ENCODE measurements around the gene RBM44. TPM values are rescaled to one million over a fixed set of nuclear protein-coding genes. Genes with fewer than 3 reads are reported as not detected.
A peak's percentile ranks its signal among the peaks of the same experiment; 100 is the strongest.

The RBM44 gene
- total RNA-seq, 1 donor from 2014 or later = 0.69 TPM

DNA sequence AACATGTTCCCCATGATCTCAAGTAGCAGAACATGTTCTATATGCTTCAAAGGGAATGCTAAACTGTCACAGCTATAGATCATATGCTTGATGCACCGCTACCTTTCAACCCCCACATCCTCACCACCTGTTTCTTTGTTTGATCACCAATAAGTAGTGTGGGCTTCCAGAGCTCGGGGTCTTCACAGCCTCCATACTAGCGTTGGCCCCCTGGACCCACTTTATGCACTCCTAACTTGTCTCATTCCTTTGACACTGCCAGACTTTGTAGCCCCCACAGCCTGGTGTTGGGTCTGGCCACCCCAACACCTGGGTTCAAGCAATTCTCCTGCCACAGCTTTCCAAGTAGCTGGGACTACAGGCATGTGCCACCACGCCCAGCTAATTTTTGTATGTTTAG, 11.6 kb upstream of the RBM44 start:
- Mint-ChIP-seq H3K36me3 (peaks cover 35% of the 10 kb centered on the region), H3K4me1 (no peaks in the 10 kb centered on the region), H3K27me3 (ENCODE audit: low read depth) (no peaks in the 10 kb centered on the region), H3K4me3 (no peak overlapping the region), H3K27ac (no peak overlapping the region), H3K9me3 (peaks cover 29% of the 10 kb centered on the region)
- DNase-seq (ENCODE audit: low spot score in 2 of 2, unreplicated experiment in 2 of 2) = no peak
- TF ChIP-seq, protein P1, sequence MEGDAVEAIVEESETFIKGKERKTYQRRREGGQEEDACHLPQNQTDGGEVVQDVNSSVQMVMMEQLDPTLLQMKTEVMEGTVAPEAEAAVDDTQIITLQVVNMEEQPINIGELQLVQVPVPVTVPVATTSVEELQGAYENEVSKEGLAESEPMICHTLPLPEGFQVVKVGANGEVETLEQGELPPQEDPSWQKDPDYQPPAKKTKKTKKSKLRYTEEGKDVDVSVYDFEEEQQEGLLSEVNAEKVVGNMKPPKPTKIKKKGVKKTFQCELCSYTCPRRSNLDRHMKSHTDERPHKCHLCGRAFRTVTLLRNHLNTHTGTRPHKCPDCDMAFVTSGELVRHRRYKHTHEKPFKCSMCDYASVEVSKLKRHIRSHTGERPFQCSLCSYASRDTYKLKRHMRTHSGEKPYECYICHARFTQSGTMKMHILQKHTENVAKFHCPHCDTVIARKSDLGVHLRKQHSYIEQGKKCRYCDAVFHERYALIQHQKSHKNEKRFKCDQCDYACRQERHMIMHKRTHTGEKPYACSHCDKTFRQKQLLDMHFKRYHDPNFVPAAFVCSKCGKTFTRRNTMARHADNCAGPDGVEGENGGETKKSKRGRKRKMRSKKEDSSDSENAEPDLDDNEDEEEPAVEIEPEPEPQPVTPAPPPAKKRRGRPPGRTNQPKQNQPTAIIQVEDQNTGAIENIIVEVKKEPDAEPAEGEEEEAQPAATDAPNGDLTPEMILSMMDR (IDR thresholded peaks at IDR 0.05; ENCODE audit: unreplicated experiment) = no peak

DNA sequence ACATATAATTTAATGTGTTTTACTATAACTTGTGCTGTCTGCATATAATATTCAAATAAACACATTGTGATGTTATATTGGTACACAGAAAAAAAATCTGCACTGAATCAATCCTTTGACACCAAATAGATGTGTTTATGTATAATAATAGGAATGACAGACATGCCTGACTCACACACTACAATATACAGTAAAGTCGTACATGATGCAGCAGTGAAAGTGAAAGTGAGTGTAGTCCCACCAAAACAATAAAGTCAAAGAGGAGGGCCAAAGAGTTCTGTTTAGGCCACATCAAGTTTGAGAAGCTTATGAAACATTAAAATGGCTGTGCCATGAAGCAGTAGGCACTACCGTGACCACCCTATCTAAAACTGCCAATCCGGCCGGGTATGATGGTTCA, 8.2 kb upstream of the RBM44 start:
- Mint-ChIP-seq H3K9me3 (peaks cover 21% of the 10 kb centered on the region), H3K4me3 (no peak overlapping the region), H3K27ac (no peak overlapping the region), H3K36me3 (peaks cover 18% of the 10 kb centered on the region), H3K4me1 (no peaks in the 10 kb centered on the region), H3K27me3 (ENCODE audit: low read depth) (no peaks in the 10 kb centered on the region)
- DNase-seq (ENCODE audit: low spot score in 2 of 2, unreplicated experiment in 2 of 2) = no peak
- TF ChIP-seq, protein P1 (IDR thresholded peaks at IDR 0.05; ENCODE audit: unreplicated experiment) = no peak

DNA sequence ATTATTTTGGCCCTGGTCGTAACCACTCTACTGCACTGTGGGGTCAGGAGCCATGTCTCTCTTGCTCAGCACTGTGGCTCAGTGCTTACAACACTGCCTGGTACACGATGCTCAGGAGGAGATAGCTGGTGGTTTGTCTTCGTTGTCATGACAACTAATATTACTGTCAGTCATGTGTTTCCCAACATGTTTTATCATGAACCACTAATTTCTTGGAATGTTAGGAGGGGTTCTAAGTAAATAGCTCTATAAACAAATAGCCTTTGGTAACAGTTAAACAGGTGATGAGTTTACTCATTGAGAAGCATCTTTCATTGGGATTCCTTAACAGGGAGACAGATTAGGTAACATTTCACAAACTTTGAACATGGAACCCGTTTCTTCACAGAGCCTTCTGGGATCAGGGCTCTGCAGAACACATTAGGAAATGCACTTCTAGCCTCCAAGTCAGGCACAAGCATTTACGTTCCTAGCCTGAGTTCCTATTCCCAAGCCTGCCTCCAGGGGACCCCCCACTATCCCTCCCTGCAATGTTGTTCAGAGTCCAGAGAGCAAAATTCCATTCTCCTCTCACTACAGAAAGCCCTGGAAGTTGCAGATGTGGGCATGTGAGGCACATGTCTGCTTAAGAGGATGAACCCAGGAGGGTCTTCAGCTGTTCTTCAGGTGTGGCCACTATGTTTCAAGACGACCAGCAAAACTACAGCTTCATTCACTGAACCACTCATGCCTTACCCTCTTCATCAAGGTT, 6.4 kb upstream of the RBM44 start:
- peaks cover 8% of the 10 kb centered on the region for H3K36me3 Mint-ChIP-seq
- DNase-seq (ENCODE audit: low spot score in 2 of 2, unreplicated experiment in 2 of 2) = no peak
- H3K4me1 Mint-ChIP-seq = no peaks in the 10 kb centered on the region
- peaks cover 7% of the 10 kb centered on the region for H3K9me3 Mint-ChIP-seq
- no peak overlapping the region for H3K27ac Mint-ChIP-seq
- H3K4me3 Mint-ChIP-seq = no peak overlapping the region
- TF ChIP-seq, protein P1 (IDR thresholded peaks at IDR 0.05; ENCODE audit: unreplicated experiment) = peak; percentile 16
- H3K27me3 Mint-ChIP-seq (ENCODE audit: low read depth) = no peaks in the 10 kb centered on the region

DNA sequence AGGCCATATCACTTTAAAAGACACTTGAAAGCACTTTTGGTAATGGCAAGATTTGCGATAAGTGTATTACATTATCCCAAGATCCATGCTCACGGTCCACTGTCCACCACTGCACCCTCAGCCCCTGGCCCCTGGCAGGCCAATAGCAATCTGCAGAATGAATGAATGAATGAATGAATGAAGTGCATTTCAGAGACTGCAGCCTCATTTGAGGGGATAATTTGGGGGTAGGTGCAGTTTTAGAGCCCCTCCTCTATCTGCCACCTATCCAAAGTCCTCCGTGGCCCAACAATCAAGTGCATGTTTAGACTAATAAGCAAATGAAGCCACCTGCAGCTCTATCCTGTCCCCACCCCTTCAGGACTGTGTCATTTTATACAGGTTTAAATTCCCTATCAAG, 1.3 kb upstream of the RBM44 start:
- H3K4me3 Mint-ChIP-seq = no peak overlapping the region
- H3K27me3 Mint-ChIP-seq (ENCODE audit: low read depth) = no peaks in the 10 kb centered on the region
- DNase-seq (ENCODE audit: low spot score in 2 of 2, unreplicated experiment in 2 of 2) = no peak

DNA sequence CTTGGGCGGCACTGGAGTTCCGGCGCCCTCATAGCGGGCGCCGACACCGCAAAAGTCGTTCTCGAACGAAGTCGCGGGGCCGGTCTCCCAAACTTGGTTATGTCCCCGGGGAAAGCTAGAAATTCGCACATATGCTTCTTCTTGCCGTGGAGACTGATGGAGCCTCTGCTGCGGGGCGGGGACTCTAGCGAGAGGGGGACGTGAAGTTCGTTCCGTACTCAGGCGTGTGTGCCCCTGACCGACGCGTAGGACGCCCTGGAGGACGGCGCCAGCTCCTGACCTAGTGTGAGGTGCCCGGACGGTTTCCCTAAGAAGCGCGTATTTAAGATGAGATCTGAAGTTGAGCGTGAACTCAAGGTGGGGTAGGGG, 465 bp downstream of the RBM44 start:
- H3K4me1 Mint-ChIP-seq = no peaks in the 10 kb centered on the region
- no peak overlapping the region for H3K4me3 Mint-ChIP-seq
- DNase-seq (ENCODE audit: low spot score in 2 of 2, unreplicated experiment in 2 of 2) = no peak
- H3K9me3 Mint-ChIP-seq = peaks cover 12% of the 10 kb centered on the region
- TF ChIP-seq, protein P1 (IDR thresholded peaks at IDR 0.05; ENCODE audit: unreplicated experiment) = no peak
- H3K27me3 Mint-ChIP-seq (ENCODE audit: low read depth) = no peaks in the 10 kb centered on the region
- H3K27ac Mint-ChIP-seq = no peak overlapping the region
- peaks cover 7% of the 10 kb centered on the region for H3K36me3 Mint-ChIP-seq

More for the DNA sequence above, 1.3 kb upstream of the RBM44 start:
- Mint-ChIP-seq H3K9me3 (peaks cover 12% of the 10 kb centered on the region), H3K27ac (no peak overlapping the region), H3K4me1 (no peaks in the 10 kb centered on the region), H3K36me3 (peaks cover 7% of the 10 kb centered on the region)
- TF ChIP-seq, protein P1 (IDR thresholded peaks at IDR 0.05; ENCODE audit: unreplicated experiment) = no peak
